ENCODE data around the gene SLC26A8.
"Not testable (repeated sequence)": the region's sequence is repeated elsewhere in the genome, so short reads cannot be mapped to it uniquely, and the experiment has no call there.

Gene SLC26A8

GRCh38 chr6:35911871-35912653, 112.4 kb downstream of the SLC26A8 start:
- DNase-seq (ENCODE audit: low read depth): no peak

- DNase-seq (ENCODE audit: low read depth): not testable (repeated sequence)
These were observed 114.9 kb downstream of the SLC26A8 start for GRCh38 chr6:35909571-35909970.

GRCh38 chr6:35908753-35909401, 115.6 kb downstream of the SLC26A8 start:
- not testable (repeated sequence) for DNase-seq (ENCODE audit: low read depth)

GRCh38 chr6:35907750-35908149, 116.7 kb downstream of the SLC26A8 start:
- DNase-seq (ENCODE audit: low read depth): no peak

- no peak for DNase-seq (ENCODE audit: low read depth)
These were observed 118.0 kb downstream of the SLC26A8 start for GRCh38 chr6:35906499-35906846.

- DNase-seq (ENCODE audit: low read depth): no peak
These were observed 118.5 kb downstream of the SLC26A8 start for GRCh38 chr6:35905841-35906498.

- DNase-seq (ENCODE audit: low read depth): no peak
These were observed 119.2 kb downstream of the SLC26A8 start for GRCh38 chr6:35905141-35905785.

GRCh38 chr6:35903679-35904078, 120.8 kb downstream of the SLC26A8 start:
- no peak for DNase-seq (ENCODE audit: low read depth)

GRCh38 chr6:35900448-35900847, 124.0 kb downstream of the SLC26A8 start:
- DNase-seq (ENCODE audit: low read depth): no peak

GRCh38 chr6:35898003-35898402, 126.4 kb downstream of the SLC26A8 start:
- DNase-seq (ENCODE audit: low read depth): no peak

GRCh38 chr6:35897486-35897885, 127.0 kb downstream of the SLC26A8 start:
- no peak for DNase-seq (ENCODE audit: low read depth)

- no peak for DNase-seq (ENCODE audit: low read depth)
These were observed 127.4 kb downstream of the SLC26A8 start for GRCh38 chr6:35897036-35897435.

GRCh38 chr6:35896228-35896627, 128.2 kb downstream of the SLC26A8 start:
- no peak for DNase-seq (ENCODE audit: low read depth)

- DNase-seq (ENCODE audit: low read depth): no peak
These were observed 128.9 kb downstream of the SLC26A8 start for GRCh38 chr6:35895560-35895959.

GRCh38 chr6:35894776-35895175, 129.7 kb downstream of the SLC26A8 start:
- no peak for DNase-seq (ENCODE audit: low read depth)
